ENCODE measurements around the gene GARIN5B. TPM values are rescaled to one million over a fixed set of nuclear protein-coding genes. Genes with fewer than 3 reads are reported as not detected.

The GARIN5B gene
- total and polyA plus RNA-seq, 12 donors: not detected

GRCh38 chr19:55391191-55391670 is 28.2 kb upstream of the GARIN5B start:
- H3K36me3 ChIP-seq: peaks cover 0 to 63% (median 41%) of the 10 kb centered on the region in 9 donors
- TF ChIP-seq CTCF (IDR thresholded peaks at IDR 0.05): no peak
- ATAC-seq: no peak
- 80 to 82% methylated on average over 12 of the region's 12 CpGs for WGBS, 2 donors
- H3K9me3 ChIP-seq: no peaks in the 10 kb centered on the region
- DNase-seq: no peak
- no peak overlapping the region for H3K27ac ChIP-seq
- peaks cover 20 to 42% (median 27%) of the 10 kb centered on the region in 9 donors for H3K4me1 ChIP-seq
- no peak overlapping the region for H3K4me3 ChIP-seq
- H3K27me3 ChIP-seq: no peaks in the 10 kb centered on the region
- intact Hi-C loops (cut with DNase I): no loop called here

- Histone ChIP-seq H3K27me3 (no peaks in the 10 kb centered on the region), H3K27ac (no peak overlapping the region), H3K4me3 (no peak overlapping the region), H3K36me3 (peaks cover 0 to 63% (median 41%) of the 10 kb centered on the region in 9 donors), H3K4me1 (peaks cover 20 to 42% (median 27%) of the 10 kb centered on the region in 9 donors), H3K9me3 (no peaks in the 10 kb centered on the region)
- intact Hi-C loops (cut with DNase I): no loop called here
- WGBS, 2 donors: 72 to 80% methylated on average over 7 of the region's 7 CpGs
- TF ChIP-seq CTCF (IDR thresholded peaks at IDR 0.05): no peak
- ATAC-seq (no peak), DNase-seq (no peak)
Observed at GRCh38 chr19:55390461-55390880, 27.4 kb upstream of the GARIN5B start.

GRCh38 chr19:55389386-55390317 is 26.6 kb upstream of the GARIN5B start:
- peaks cover 0 to 63% (median 41%) of the 10 kb centered on the region in 9 donors for H3K36me3 ChIP-seq
- no peak overlapping the region for H3K4me3 ChIP-seq
- 85 to 86% methylated on average over 21 of the region's 21 CpGs for WGBS, 2 donors
- intact Hi-C loops (cut with DNase I): loop anchor here in 4 of 10 donors (5.0 to 10.0 kb wide), 4 partner anchors 73 to 107 kb away; partner anchors contain the start of genes BRSK1 (in 1 of the 4), C19orf85 (in 1 of the 4), HSPBP1 (in 1 of the 4) and ISOC2 (in 1 of the 4)
- peaks cover 20 to 47% (median 32%) of the 10 kb centered on the region in 9 donors for H3K4me1 ChIP-seq
- H3K27ac ChIP-seq: no peak overlapping the region
- no peaks in the 10 kb centered on the region for H3K27me3 ChIP-seq
- no peak for TF ChIP-seq CTCF (IDR thresholded peaks at IDR 0.05)
- ATAC-seq (no peak), DNase-seq (no peak)
- no peaks in the 10 kb centered on the region for H3K9me3 ChIP-seq

- H3K9me3 ChIP-seq: no peaks in the 10 kb centered on the region
- H3K4me3 ChIP-seq: peak overlapping the region in 8 of 10 donors; percentile 74 to 99 (median 82)
- no peak for DNase-seq
- no peak overlapping the region for H3K27ac ChIP-seq
- no peak for TF ChIP-seq CTCF (IDR thresholded peaks at IDR 0.05)
- no peaks in the 10 kb centered on the region for H3K27me3 ChIP-seq
- H3K4me1 ChIP-seq: peaks cover 27 to 58% (median 44%) of the 10 kb centered on the region in 9 donors
- ATAC-seq: no peak
- WGBS, 2 donors: 89 to 90% methylated on average over 24 of the region's 24 CpGs
- intact Hi-C loops (cut with DNase I): loop anchor here in 4 of 10 donors (5.0 to 10.0 kb wide), 4 partner anchors 74 to 106 kb away; partner anchors contain the start of genes BRSK1 (in 1 of the 4), C19orf85 (in 1 of the 4), HSPBP1 (in 1 of the 4) and ISOC2 (in 1 of the 4)
- H3K36me3 ChIP-seq: peaks cover 0 to 63% (median 41%) of the 10 kb centered on the region in 9 donors
Observed at GRCh38 chr19:55387736-55388497, 24.9 kb upstream of the GARIN5B start.

Data from heart right ventricle (tissue), 16 donors.